ENCODE data around the gene RBM38.

RBM38 gene

DNA sequence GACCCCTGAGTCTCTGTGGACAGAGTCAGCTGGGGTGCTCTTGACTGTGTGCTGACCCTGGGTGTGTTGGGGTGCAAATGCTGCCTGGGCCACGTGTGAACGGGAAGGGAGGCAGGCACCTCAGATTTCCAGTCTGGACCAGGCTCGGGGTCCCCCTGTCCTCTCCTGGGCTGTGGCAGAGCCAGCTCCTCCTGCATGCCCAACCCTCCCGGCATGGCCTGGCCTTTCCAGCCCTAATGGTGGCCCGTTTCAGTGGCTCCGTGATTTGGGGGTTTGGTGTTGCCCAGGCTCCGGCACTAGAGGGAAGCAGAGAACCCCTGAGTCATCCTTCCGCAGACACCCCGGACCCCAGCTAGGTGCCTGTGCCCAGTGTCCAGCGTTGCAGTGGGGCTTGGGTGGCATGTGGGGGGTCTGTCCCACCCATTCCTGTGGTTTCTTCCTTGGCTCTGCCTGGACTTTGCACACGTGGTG is 9.1 kb downstream of the RBM38 start:
- TF ChIP-seq, protein P1, sequence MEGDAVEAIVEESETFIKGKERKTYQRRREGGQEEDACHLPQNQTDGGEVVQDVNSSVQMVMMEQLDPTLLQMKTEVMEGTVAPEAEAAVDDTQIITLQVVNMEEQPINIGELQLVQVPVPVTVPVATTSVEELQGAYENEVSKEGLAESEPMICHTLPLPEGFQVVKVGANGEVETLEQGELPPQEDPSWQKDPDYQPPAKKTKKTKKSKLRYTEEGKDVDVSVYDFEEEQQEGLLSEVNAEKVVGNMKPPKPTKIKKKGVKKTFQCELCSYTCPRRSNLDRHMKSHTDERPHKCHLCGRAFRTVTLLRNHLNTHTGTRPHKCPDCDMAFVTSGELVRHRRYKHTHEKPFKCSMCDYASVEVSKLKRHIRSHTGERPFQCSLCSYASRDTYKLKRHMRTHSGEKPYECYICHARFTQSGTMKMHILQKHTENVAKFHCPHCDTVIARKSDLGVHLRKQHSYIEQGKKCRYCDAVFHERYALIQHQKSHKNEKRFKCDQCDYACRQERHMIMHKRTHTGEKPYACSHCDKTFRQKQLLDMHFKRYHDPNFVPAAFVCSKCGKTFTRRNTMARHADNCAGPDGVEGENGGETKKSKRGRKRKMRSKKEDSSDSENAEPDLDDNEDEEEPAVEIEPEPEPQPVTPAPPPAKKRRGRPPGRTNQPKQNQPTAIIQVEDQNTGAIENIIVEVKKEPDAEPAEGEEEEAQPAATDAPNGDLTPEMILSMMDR (IDR thresholded peaks at IDR 0.05; ENCODE audit: low read depth, low read length), result no peak
- H3K4me3 ChIP-seq (replicated peaks in 1 of 2; ENCODE audit: low read depth in 2 of 2, low read length in 2 of 2), result no peak overlapping the region
- DNase-seq (ENCODE audit: low read depth in 2 of 2), result no peak

DNA sequence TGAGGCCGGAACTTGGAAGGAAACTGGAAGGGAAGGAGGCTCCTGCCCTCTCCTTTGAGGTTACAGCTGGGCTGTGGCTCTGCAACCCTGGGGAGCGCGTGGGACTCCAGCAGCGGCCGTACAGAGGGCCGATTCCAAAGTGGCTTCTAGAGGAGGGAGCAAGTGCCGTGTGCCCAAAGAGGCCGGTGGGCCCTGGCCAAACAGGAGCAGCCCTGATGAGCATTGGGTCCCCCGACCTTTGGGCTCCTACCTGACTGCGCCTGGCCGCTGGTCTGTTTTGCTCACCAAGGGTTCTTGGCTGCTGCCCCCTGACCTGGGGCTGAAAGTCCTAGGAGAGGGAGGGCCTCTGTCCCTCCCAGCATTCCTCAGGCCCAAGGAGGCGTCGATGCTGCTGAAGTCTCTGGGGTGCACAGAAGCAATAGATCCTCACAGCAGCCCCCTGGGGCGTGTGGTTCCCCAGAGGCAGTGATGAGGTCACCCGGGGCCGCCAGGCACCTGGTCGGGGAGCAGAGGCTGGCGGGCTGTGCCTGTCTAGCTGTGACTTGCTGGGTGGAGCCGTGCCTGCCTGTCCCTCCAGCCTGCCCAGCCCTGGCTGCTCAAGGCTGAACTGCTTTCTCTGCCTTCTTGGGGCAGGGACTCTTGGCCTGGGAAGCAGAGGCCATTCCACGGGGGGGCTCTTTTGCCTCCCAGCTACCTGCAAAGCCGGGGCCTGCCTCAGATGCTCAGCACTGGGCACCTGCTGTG is 9.8 kb downstream of the RBM38 start:
- TF ChIP-seq, protein P1 (IDR thresholded peaks at IDR 0.05; ENCODE audit: low read depth, low read length), result no peak
- no peak for DNase-seq (ENCODE audit: low read depth in 2 of 2)
- no peak overlapping the region for H3K4me3 ChIP-seq (replicated peaks in 1 of 2; ENCODE audit: low read depth in 2 of 2, low read length in 2 of 2)

DNA sequence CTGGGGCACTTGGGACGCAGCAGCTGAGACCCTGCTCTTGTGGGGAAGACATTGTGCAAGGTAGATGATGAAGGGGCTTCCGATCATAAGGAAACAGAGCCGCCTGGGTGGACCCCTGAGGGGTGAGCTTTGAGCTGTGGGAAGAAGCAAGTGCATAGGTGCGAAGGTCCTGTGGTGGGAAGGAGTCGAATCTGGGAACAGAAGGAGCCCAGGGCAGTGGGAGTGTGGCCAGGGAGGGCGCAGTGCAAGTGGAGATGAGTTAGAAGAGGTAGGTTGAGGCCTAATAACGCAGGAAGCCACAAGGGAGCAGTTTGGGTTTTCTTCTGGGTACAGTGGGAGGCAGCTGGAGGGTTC is 10.3 kb downstream of the RBM38 start:
- TF ChIP-seq, protein P1 (IDR thresholded peaks at IDR 0.05; ENCODE audit: low read depth, low read length), result no peak
- no peak for DNase-seq (ENCODE audit: low read depth in 2 of 2)
- no peak overlapping the region for H3K4me3 ChIP-seq (replicated peaks in 1 of 2; ENCODE audit: low read depth in 2 of 2, low read length in 2 of 2)

DNA sequence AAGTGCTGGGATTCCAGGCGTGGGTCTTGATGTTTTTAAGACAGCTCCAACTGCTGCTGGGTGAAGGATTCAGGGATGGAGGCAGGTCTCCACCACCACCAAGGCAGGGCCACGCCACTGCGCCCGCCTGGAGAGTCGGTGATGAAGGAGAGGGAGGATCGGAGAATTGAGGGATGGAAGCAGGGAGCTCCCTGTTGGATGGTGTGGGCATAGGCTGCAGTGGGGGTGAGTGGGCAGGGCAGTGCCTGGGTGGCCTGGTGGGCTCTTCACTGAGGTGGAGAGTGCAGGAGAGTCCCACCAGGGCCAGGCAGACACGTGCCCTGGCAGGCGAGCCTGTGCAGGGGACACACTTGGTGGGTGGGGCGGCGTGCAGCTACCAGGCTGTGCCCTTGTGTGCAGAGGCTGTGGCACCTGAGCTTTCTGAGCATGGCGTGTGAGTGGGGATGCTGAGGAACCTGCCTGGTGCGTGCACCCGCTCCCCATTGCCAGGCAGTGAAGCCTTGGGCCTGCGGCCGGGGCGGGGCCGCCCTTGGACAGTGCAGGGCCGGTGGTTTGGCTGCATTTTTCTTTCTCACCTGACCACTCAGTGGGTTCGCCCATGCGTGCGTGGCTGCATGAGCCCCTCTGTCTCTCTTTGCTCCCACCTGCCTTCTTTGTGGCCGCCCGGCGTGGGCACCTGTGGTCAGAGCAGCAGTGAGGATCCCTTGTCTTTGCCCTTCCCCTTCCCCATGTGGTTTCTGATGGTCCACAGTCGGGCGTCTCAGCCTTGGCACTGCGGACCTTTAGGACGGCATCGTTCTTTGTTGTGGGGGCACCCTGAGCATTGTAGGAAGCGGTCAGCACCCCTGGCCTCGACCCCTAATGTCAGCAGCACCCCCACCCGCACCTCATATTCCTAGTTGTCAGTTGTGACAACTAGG is 11.3 kb downstream of the RBM38 start:
- no peak for DNase-seq (ENCODE audit: low read depth in 2 of 2)
- no peak overlapping the region for H3K4me3 ChIP-seq (replicated peaks in 1 of 2; ENCODE audit: low read depth in 2 of 2, low read length in 2 of 2)
- TF ChIP-seq, protein P1 (IDR thresholded peaks at IDR 0.05; ENCODE audit: low read depth, low read length), result no peak

DNA sequence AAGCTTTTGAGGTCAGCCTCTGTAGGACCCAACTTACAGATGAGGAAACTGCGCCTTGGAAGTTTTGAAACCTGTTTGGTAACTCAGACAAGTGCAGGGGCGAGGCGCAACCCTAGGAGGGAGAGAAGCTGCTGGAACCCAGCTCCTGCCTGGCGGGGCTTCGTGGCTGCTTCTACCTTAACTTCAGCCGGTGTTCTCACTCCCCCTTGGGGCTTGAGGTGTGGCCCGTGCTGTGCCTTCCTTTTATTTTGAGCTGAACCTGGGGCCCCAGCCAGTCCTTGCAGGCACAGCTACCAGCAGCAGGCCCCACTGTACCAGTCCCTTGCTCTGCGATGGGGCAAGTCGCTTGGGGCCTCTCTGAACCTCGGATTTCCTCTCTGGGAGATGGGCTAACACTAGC is 12.0 kb downstream of the RBM38 start:
- no peak for DNase-seq (ENCODE audit: low read depth in 2 of 2)
- H3K4me3 ChIP-seq (replicated peaks in 1 of 2; ENCODE audit: low read depth in 2 of 2, low read length in 2 of 2), result no peak overlapping the region
- TF ChIP-seq, protein P1 (IDR thresholded peaks at IDR 0.05; ENCODE audit: low read depth, low read length), result no peak

DNA sequence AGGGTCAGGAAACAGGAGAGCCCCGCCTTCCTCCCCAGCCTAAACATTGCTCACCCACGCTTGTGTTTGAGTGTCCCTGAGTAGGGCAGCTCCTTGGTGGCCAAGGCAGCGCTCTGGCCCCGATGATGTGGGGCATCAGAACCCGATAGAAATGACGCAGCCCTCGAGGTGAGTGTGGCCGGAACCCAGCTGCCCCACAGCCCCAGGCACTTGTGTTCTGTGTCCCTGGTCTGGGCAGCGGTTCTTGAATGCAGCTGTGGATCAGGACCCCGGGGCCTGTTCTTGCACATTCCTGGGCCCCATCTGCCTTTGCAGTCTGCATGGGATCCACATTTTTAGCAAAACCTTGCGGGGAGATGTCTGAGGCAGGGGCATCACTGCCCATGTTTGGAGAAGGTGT is 12.8 kb downstream of the RBM38 start:
- DNase-seq (ENCODE audit: low read depth in 2 of 2), result no peak
- TF ChIP-seq, protein P1 (IDR thresholded peaks at IDR 0.05; ENCODE audit: low read depth, low read length), result no peak
- H3K4me3 ChIP-seq (replicated peaks in 1 of 2; ENCODE audit: low read depth in 2 of 2, low read length in 2 of 2), result no peak overlapping the region

All from cardiac fibroblast (primary cell).